Measurements from ENCODE around the gene PDLIM1.

PDLIM1 gene

GRCh38 chr10:95314192-95314918 is 23.6 kb upstream of the PDLIM1 start:
- DNase-seq: no peak

- no peak for DNase-seq
Measured at GRCh38 chr10:95312986-95313495, 22.2 kb upstream of the PDLIM1 start.

DNA sequence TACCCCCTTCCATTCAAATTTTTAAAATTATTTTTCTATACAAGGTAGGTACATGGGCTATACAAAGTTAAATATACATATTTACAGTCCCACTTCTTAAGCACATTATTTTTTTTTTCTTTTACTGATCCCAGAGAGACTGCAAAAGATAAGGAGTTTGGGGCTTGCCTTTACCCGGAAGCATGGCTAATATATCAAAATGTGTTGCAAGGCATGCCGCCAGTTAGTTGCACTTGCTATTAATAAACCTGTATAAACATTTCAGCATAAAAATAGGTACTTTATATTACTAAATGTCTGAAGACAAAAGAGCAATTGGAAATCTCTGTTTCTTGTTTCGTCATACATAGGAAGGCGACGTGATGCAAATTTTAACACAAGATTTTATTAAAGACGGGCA is 21.5 kb upstream of the PDLIM1 start:
- no peak for DNase-seq

- no peak for DNase-seq
Measured at GRCh38 chr10:95309958-95310357, 19.2 kb upstream of the PDLIM1 start.

DNA sequence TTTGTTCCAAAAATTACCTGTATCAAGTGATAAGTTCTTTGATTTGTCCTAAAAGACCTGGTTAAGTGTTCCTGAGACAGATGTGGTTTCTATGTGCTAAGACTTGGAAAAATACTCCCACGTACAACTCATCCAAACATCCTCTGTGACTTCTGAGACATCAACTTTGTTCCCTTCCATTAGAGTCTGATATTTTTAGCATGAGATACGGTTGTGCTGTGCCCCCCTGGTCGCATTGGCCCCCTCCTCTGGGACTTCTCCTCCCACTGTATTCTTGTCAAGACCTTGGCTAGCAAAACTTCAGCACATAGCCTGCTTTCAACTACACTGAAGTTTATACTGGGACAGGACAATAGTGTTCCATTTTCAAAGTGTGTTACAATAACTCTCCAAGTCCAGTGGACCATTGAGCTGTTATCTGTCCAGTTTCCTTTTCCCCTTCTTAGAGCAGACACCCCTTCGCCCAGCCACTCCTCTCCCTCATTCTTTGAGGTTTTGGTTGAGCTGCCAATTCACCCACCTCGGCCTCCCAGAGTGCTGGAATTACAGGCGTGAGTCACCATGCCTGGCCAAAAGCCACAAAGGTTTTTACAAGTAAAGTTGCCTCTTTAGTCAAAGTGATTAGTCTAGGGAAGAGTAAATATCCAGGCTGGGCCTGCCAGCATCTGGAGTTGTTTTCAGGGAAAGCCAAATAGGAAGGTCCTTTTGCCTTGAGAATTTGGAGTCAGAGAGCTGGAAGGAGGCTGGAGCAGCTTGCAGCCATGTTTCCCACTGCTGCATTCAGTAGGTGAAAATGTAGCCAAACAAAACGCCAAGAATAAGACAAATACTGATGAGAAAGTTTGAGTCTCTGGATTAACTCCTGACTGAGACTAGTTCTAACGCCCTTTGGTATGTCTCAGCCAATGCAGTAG is 17.8 kb upstream of the PDLIM1 start:
- DNase-seq: no peak

- no peak for DNase-seq
Measured at GRCh38 chr10:95306851-95307250, 16.0 kb upstream of the PDLIM1 start.

DNA sequence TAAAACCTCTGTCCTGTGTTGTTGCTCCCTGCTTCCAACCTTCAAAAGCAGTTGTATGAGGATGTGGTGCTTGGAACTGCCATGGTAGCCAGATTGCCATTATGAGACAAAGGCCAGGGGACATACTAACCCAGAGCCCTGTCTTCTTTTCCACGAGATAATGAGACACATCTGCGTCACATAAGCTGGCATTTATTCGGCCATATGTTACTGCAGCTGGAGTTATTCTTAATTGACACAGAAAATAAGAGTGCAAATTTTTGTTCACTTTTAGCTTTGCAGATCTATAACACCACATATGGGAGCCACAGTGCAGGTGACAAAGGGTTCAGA is 15.5 kb upstream of the PDLIM1 start:
- DNase-seq: no peak

DNA sequence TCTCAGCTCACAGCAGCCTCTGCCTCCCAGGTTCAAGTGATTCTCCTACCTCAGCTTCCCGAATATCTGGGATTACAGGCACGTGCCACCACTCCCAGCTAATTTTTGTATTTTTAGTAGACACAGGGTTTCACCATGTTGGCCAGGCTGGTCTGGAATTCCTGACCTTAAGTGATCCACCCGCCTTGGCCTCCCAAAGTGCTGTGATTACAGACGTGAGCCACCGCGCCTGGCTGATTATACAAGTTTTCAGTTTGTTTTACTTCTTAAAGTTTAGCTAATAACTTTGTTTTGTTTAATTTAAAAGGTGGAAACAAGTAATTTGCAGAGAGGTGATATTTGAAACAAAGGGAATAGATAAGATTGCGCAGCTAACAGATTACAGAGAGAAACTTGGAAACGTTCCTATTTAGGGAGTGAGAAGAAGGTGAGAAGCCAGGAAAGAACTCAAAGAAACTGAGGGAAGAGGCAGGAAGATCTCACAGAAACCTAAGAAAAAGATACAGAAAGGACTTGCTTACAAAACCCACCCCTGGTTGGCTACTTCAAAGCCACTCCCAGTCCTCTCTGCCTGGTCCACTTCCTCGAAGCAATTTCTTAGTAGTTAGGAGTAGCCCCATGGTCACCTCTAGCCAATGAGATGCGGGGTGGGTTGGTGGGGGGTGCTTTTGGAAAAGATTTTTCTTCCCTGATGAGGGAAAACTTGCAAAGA is 15.0 kb upstream of the PDLIM1 start:
- DNase-seq: no peak

GRCh38 chr10:95304976-95305375 is 14.2 kb upstream of the PDLIM1 start:
- no peak for DNase-seq

DNA sequence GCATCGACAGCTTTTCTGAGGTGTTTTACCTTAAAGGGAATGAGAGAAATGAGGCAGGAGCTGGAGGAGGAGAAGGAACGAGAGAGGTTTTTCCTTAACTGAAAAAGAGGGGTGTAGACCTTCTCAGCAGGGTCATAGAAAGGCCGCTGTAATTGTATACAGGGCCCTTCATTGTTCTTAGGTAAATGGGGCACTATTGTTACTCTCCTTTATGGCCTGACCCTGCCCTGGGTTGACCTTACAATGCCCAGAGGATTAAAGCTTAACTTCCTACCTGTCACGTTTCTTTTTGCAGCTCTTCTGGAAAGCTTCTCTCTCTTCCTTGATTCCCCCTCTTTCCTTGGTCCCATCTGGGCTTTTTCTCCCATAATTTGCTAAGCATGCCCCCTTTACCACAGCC is 13.7 kb upstream of the PDLIM1 start:
- DNase-seq: no peak

GRCh38 chr10:95303950-95304349 is 13.1 kb upstream of the PDLIM1 start:
- DNase-seq: no peak

- DNase-seq: no peak
Measured at GRCh38 chr10:95303535-95303934, 12.7 kb upstream of the PDLIM1 start.

DNA sequence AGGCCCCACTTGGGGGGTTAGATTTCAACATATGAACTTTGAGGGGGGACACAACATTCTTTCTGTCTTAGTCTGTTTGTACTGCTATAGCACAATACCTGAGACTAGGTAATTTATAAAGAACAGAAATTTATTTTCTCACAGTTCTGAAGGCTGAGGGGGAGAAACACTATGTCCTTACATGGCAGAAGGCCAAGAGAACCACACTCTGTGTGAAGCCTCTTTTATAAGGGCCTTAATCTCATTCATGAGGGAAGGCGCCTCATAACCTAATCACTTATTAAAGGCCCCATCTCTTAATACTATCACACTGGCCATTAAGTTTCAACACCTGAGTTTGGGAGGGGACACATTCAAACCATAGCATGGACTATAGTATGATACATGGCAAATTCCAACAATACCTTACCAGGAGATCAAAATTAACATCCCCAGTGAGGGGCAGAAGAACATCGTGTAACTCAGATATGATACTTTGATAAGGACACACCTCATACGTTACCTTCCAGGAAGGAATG is 9.3 kb upstream of the PDLIM1 start:
- no peak for DNase-seq

- DNase-seq: no peak
Measured at GRCh38 chr10:95297402-95297801, 6.6 kb upstream of the PDLIM1 start.

DNA sequence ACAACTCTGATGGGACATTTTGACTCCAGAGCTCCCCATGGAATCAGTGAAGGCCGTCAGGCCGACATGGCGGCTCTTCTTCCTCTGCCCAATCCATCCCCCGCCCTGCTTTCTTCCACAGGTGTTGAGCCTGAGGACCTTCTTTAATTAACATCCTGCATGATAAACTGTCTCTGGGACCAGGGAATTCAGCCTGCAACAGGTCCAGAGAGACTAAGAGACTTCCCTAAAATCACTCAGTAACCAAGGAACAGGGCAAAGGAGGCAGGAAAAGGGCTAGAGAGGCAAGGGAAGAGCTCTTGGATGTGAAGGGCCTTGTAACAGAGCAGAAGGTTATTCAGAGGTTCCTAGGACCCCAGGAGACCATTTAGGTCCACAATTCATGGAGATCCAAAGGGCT is 6.0 kb upstream of the PDLIM1 start:
- no peak for DNase-seq

- DNase-seq: peak; percentile 17 to 47 (median 28)
Measured at GRCh38 chr10:95295031-95295755, 4.4 kb upstream of the PDLIM1 start.

DNA sequence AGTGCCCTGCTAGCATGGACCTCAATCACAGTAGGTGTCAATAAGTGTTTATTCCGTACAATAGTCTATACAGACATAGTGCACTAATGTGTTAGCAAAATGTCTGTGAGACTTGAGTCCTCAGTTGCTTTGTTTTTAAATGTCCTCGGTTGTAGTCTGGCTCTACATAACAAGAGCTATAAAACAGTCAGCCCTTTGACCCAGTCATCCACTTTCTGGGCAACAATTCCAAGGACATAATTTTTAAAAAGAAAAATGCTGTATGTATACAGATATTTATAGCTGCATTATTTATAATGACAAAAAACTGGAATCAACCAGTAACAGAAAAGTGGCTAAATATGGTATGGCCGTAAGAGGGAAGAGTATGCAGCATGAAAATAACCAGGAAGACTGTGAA is 2.8 kb upstream of the PDLIM1 start:
- DNase-seq: no peak

GRCh38 chr10:95291365-95292039 is 699 bp upstream of the PDLIM1 start:
- DNase-seq: no peak

DNA sequence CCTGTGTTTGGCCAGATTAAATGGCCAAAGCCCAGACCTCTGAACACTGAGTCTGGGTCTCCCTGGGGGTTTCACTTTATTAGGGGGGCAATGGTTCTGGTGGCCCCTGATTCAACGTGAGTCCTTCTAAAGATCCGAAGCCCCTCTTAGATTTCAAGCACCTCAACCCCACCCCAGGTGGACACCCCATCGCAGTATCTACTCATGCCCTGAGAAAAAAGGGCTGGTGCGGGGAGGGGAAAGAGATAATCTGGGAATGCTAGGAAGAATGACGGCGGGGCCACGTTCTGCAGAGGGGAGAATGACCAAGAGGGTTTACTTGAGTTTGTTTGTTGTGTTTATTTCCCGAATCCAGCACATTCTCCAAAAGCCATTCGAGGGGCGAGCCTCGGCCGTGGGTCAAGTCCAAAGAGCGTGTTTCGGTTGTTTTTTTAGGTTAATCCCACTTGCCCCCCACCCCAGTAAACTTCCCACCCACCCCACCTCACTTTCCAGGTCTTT is 832 bp downstream of the PDLIM1 start:
- no peak for DNase-seq

GRCh38 chr10:95289003-95289920 is 1.5 kb downstream of the PDLIM1 start:
- no peak for DNase-seq
